T-helper 2 cell treated with Interferon-gamma antibody and Interleukin-4, amounts not matched to agents 5 μg/mL and 100 μg/mL, for 36 hours (primary cell): Measurements from ENCODE around the gene PRR5.
"Not testable (repeated sequence)": the region's sequence is repeated elsewhere in the genome, so short reads cannot be mapped to it uniquely, and the experiment has no call there.

Source experiments
- DNase-seq: peaks from one replicate; pipeline ENCODE4 v3.0.0; 2021; ENCODE audit warnings: low spot score
- H3K27ac Mint-ChIP-seq: one replicate; pipeline ENCODE4 v1.8.0; 2021; ENCODE audit warnings: mild to moderate bottlenecking, mixed read lengths
- H3K27me3 Mint-ChIP-seq: one replicate; pipeline ENCODE4 v1.8.0; 2021; ENCODE audit warnings: low read depth, mixed read lengths
- H3K36me3 Mint-ChIP-seq: one replicate; pipeline ENCODE4 v1.8.0; 2021; ENCODE audit warnings: low read depth, mixed read lengths
- H3K4me1 Mint-ChIP-seq: one replicate; pipeline ENCODE4 v1.8.0; 2021; ENCODE audit warnings: low read depth, mixed read lengths
- H3K4me3 Mint-ChIP-seq: one replicate; pipeline ENCODE4 v1.8.0; 2022; ENCODE audit warnings: mild to moderate bottlenecking, moderate library complexity, mixed read lengths
- H3K9me3 Mint-ChIP-seq: one replicate; pipeline ENCODE4 v1.8.0; 2021; ENCODE audit warnings: mixed read lengths

Gene PRR5

DNA sequence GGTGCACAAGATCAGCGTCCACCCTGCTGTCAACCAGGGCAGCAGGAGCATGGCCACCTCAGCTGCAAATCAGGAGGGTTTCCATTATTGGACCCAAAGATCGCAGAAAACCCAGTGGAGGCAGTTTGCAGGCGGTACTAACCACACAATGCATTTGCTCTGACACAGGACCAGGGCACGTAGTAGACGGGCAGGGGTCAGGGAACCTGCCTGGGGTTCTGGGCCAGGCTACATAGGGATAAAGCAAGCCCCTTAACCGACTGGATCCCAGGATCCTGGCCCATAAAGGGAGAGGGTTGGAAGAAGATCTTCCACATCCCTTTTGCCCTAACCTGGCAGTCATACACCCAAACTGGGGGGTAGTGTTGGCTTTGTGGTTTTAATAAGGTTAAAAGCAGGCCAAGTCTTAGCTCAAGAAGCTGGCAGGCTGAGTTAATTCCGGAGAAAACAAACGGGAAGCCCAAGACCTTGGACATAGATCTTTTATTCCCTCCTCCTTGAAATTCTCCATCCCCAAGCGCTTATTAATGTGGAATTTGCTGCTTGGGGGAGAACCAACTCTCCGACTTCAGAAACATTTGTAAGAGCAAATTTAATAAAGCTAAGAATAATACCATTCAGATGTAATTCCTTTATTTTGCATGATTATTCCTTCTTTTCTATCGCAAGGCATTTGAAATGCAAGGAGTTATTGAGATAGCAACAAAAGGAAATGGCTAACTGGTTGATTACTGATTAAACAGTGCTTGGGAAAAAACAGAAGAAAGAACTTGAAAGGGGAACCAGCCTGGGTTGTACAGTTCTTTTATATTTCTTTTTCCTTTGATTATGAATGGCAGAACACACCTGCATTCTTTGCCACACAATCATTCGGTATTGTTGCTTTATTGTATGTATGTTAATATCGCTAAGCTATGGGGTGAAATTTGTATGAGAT lies 44.1 kb downstream of the PRR5 start:
- DNase-seq = no peak
- H3K27me3 Mint-ChIP-seq = peaks cover 17% of the 10 kb centered on the region
- H3K36me3 Mint-ChIP-seq = no peaks in the 10 kb centered on the region
- H3K27ac Mint-ChIP-seq = no peak overlapping the region
- no peaks in the 10 kb centered on the region for H3K4me1 Mint-ChIP-seq
- peaks cover 4% of the 10 kb centered on the region for H3K9me3 Mint-ChIP-seq
- H3K4me3 Mint-ChIP-seq = no peak overlapping the region

DNA sequence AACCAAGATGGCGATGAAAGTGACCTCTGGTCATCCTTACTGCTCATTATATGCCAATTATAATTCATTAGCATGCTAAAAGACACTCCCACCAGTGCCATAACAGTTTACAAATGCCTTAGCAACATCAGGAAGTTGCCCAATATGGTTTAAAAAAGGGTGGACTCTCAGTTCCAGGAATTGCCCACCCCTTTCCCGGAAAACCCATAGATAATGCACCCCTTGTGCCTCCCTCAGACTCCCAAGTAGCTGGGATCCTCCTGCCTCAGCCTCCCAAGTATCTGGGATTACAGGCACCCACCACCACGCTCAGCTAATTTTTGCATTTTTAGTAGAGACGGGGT lies 45.8 kb downstream of the PRR5 start:
- H3K4me1 Mint-ChIP-seq, H3K27ac Mint-ChIP-seq, DNase-seq, H3K36me3 Mint-ChIP-seq, H3K4me3 Mint-ChIP-seq, H3K9me3 Mint-ChIP-seq: not testable (repeated sequence)
- peaks cover 29% of the 10 kb centered on the region for H3K27me3 Mint-ChIP-seq

DNA sequence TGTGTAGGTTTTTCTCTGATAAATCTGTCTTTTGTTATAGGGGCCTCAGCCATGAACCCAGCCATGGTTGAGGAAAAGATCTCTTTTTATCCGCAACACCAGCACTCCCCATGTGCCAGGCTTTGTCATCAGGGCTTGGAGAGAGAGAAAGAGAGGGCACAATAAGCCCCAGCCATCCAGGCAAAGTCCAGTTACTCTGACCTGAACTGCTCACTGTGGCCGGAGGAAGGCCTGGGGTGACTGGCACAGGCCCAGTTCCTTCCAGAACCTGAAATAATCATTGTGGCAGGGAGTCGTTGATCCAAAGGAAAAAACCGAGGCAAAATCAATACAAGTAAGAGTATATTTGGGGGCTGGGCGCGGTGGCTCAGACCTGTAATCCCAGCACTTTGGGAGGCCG lies 46.5 kb downstream of the PRR5 start:
- peaks cover 4% of the 10 kb centered on the region for H3K9me3 Mint-ChIP-seq
- no peak for DNase-seq
- H3K4me3 Mint-ChIP-seq = no peak overlapping the region
- no peak overlapping the region for H3K27ac Mint-ChIP-seq
- peaks cover 36% of the 10 kb centered on the region for H3K27me3 Mint-ChIP-seq
- peaks cover 3% of the 10 kb centered on the region for H3K4me1 Mint-ChIP-seq
- H3K36me3 Mint-ChIP-seq = no peaks in the 10 kb centered on the region

DNA sequence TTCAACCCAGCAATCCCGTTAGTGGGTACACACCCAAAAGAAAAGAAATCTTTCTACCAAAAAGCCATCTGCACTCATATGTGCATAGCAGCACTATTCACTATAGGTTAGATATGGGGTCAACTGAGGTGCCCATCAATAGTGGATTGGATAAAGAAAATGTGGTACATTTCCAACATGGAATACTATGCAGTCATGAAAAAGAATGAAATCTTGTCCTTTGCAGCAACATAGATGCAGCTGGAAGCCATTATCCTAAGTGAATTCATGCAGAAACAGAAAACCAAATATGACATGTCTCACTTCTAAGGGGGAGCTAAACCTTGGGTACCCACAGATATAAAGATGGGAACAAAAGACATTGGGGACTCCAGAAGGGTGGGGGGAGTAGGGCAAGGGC lies 48.5 kb downstream of the PRR5 start:
- Mint-ChIP-seq H3K27ac (no peak overlapping the region), H3K4me1 (peaks cover 3% of the 10 kb centered on the region), H3K27me3 (peaks cover 55% of the 10 kb centered on the region), H3K9me3 (peaks cover 4% of the 10 kb centered on the region), H3K36me3 (no peaks in the 10 kb centered on the region), H3K4me3 (no peak overlapping the region)
- DNase-seq = no peak

DNA sequence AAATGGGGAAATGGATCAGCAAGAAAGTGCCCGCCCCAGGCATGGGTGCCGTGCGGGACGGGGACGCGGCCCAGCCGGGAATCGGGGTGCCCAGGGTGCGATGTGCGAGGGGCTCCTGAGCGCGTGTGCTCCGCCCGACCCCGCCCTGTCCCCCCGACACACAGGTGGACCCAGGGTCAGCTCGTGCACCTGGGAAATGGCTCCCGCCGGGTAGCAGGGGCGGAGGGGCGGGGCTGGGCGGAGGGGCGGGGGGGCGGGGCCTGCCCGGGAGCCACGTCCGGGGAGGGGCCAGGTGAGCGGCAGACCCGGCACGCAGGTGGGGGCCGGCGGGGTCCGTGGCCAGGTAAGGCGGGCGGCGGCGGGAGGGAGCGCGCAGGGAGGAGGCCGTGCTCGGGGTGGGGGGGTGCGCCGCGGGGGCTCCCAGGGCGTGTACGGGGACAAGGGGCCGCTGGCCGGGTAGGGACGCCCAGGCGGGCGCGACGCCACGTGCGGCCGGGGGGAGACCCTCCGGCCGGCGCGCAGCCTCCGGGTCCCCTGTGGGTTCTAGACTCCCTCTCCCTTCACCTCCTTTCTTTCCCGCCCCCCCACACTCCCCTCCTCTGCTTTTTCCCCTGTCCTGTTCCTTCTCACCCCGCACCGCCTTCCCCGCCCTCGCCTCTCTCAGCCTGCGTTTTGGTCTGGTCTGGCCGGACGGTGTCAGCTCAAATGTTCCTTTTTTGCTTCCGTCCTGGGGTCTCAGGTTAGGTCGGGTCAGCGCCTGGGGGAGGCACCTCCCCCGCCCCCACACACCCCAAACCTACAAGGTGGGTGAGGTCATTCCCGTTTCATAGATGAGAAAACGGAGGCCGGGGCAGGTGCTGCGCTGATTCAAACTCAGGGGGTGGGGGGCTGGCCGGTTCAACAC lies 50.5 kb downstream of the PRR5 start, which contains the start of gene ARHGAP8:
TSS of gene ARHGAP8 (plus strand) at position 291 of the 904 bp plus-strand sequence. CDS start 33,953 bp downstream, outside the sequence.
- H3K27me3 Mint-ChIP-seq = peaks cover 62% of the 10 kb centered on the region

DNA sequence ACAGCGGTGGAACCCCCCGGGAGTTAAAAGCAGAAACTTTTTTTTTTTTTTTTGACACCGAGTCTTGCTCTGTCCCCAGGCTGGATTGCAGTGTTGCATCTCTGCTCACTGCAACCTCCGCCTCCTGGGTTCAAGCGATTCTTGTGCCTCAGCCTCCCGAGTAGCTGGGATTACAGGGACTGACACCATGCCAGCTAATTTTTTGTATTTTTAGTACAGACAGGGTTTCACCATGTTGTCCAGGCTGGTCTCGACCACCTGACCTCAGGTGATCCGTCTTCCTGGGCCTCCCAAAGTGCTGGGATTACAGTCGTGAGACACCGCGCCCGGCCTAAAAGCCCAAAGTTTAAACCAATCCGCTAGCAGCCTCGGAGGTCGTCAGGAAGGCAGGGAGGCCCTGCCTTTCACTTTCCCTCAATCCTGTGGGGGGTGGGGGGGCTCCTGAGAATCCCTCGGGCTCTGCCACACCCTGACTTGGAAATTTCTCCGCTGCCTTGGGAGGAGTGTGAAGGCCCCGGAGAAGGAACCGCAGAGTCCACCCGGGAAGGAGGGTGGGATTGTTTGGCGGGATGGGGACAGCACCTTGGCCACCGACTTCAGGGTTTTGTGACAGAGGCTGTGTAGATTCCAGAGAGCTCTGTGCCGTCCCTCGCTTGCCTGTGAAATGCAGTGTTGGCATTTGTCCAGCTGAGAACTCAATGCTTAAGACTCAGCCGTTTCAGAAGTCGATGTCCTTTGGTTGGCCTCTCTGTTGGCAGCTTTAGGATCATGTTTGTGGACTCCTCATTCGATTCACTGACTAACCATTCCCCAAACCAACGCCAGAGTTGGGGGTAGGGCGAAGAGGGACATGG lies 51.4 kb downstream of the PRR5 start:
- H3K27me3 Mint-ChIP-seq = peaks cover 62% of the 10 kb centered on the region
- H3K4me3 Mint-ChIP-seq = no peak overlapping the region

More for the DNA sequence above, 50.5 kb downstream of the PRR5 start, which contains the start of gene ARHGAP8:
- Mint-ChIP-seq H3K4me1 (peaks cover 3% of the 10 kb centered on the region), H3K27ac (no peak within 1 kb of the TSS), H3K36me3 (no peaks in the 10 kb centered on the region), H3K9me3 (peaks cover 4% of the 10 kb centered on the region), H3K4me3 (peak within 1 kb of the TSS; percentile 65)
- no peak for DNase-seq

DNA sequence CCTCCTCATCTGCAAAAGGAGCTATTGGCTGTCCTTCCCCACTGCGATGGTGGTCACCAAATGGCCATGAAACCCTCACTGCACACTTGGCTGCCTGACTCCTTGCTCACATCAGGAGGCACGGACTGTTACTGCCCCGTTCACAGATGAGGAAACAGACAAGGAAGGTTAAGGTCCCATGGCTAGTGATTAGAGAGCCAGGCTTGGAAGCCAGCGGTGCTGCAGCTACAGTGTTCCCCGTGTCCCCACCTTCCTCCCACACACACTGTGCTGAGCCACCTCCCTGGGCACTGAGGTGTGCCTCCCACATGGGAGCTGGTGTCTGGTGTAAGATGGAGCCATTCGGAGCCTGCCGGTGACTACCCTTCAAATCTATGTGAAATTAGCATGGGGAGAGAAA lies 53.0 kb downstream of the PRR5 start:
- peaks cover 2% of the 10 kb centered on the region for H3K9me3 Mint-ChIP-seq
- H3K36me3 Mint-ChIP-seq = no peaks in the 10 kb centered on the region
- H3K27ac Mint-ChIP-seq = no peak overlapping the region
- peaks cover 59% of the 10 kb centered on the region for H3K27me3 Mint-ChIP-seq
- H3K4me1 Mint-ChIP-seq = peaks cover 3% of the 10 kb centered on the region
- no peak for DNase-seq
- no peak overlapping the region for H3K4me3 Mint-ChIP-seq

More for the DNA sequence above, 51.4 kb downstream of the PRR5 start:
- Mint-ChIP-seq H3K4me1 (peaks cover 3% of the 10 kb centered on the region), H3K9me3 (peaks cover 4% of the 10 kb centered on the region), H3K27ac (no peak overlapping the region), H3K36me3 (no peaks in the 10 kb centered on the region)
- DNase-seq = no peak

DNA sequence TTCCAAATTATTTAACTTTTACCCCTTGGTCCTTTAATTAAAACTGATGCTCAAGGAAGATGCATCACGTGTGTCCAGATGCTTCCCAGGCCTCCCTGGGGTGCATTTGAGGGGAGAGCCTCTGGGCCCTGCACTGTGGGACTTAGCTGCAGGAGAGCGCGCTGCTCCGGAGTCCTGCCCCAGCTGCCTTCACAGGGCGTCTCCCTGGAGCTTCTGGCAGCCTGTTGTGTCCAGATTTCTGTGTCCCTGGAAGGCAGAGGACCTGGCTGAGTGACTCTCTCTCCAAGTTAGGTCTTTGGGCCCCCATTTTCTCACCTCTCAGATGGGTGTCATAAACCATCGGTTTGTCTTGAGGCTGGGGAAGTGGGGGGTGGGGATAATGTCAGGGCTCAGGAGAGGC lies 53.4 kb downstream of the PRR5 start:
- no peak overlapping the region for H3K27ac Mint-ChIP-seq
- no peaks in the 10 kb centered on the region for H3K9me3 Mint-ChIP-seq
- no peaks in the 10 kb centered on the region for H3K36me3 Mint-ChIP-seq
- H3K4me3 Mint-ChIP-seq = no peak overlapping the region
- H3K27me3 Mint-ChIP-seq = peaks cover 56% of the 10 kb centered on the region
- DNase-seq = no peak
- peaks cover 3% of the 10 kb centered on the region for H3K4me1 Mint-ChIP-seq

DNA sequence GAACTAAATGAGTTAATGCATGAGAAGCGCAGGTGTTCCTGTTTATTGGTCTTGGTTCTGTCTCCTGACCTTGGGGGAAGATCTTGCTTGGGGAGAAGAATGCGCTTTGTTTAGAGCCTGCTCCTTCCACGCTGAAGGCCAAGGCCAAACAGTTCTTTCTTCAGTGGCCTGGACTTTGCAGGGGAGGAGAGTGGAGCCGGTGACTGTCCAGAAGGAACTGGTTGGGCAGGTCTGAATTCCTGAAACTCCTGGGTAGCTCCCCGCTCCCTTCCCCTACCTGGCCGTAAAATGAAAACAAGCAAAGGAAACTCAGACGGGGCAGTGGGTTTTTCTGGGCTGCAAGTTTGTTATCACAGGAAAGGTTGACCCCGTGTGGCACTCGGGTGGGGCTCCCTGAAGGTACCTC lies 54.0 kb downstream of the PRR5 start:
- Mint-ChIP-seq H3K27me3 (peaks cover 51% of the 10 kb centered on the region), H3K9me3 (no peaks in the 10 kb centered on the region), H3K4me1 (peaks cover 3% of the 10 kb centered on the region), H3K27ac (no peak overlapping the region), H3K4me3 (no peak overlapping the region), H3K36me3 (no peaks in the 10 kb centered on the region)
- DNase-seq = no peak

DNA sequence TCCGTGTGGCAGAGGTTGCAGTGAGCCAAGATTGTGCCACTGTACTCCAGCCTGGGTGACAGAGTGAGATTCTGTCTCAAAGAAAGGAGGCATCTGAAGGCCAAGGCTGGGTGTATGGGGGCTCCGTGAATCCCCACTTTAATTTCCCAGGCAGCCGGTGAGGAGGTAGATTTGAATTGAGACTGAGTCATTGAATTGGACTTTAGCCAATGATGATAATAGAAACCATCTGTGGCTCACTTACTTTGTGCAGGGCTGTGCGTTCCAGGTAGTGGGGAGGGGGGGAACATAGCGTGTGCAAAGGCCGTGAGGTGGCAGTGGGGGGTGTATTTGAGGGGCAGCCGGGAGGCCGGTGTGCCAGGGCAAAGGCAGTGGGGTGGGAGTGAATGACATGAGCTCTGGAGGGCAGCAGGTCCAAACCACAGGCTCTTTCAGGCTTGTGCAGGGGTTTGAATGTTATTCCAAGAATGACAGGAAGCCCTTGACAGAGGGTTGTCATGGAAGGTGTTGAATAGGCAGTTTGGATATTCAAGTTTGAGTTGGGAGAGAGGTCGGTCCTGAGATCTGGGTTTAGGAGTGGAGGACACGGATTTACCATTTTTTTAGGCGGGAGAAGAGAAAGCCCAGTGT lies 56.5 kb downstream of the PRR5 start:
- Mint-ChIP-seq H3K9me3 (no peaks in the 10 kb centered on the region), H3K4me3 (no peak overlapping the region), H3K27ac (no peak overlapping the region), H3K27me3 (peaks cover 31% of the 10 kb centered on the region), H3K4me1 (no peaks in the 10 kb centered on the region), H3K36me3 (no peaks in the 10 kb centered on the region)
- no peak for DNase-seq

DNA sequence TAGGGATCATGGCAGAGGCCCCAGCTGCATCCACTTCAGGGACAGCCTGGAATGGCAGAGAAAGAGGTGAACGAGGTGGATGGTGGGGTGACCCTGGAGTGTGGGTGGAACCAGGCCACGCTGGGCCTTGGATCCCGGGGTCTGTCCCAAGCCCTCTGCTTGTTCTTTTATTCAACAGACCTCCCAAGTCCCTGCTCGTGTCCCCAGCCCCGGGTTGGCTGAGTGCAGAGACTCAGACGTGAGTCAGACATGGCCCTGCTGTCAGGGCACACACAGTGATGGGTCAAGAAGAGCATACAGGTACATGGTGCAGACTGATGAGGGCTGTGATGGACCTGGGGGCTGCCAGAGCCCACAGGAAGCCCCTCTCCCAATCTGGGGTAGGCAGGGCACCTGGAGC lies 57.0 kb downstream of the PRR5 start:
- Mint-ChIP-seq H3K36me3 (no peaks in the 10 kb centered on the region), H3K4me3 (no peak overlapping the region), H3K27ac (no peak overlapping the region), H3K4me1 (no peaks in the 10 kb centered on the region), H3K9me3 (no peaks in the 10 kb centered on the region), H3K27me3 (peaks cover 26% of the 10 kb centered on the region)
- no peak for DNase-seq

DNA sequence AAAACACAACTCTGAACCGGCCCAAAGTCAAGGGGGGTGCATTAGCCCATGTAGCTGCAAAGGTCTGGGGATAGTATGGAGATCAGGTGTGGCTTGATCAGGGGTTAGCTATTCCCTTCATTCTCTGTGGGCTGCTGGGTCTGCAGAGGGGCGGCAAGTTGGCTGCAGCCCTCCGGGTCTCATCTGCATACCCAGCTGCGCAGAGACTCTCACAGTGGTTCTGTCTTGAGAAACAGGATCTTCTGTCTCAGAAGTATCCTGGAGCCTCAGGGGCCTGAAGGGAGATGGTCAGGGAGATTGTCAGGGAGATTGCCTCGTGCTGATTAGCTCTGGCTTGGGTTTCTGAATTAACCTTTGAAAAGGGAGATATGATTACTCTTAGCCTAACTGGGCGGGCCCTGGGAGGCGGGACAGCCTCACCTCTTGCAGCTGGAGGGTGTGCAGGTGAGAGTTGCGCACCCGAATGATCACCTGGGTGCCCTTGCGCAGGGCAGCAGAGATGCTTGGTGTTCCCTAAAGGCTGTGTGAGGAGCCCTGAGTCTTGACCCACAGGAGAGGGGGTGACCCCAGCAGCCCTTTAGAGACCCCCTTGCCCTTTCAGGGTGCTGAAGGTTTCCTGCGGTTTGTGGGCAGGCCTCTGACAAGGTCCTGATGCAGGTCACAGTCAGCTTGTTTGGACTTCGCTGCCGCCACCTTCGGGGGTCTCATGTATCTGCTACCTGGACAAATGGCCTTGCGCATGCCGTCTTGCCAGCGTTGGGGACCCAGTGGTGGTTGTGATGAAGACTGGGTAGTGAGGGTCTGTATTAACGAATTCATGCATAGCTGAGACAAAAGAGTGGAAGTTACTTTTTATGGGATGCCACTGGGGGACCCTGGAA lies 57.7 kb downstream of the PRR5 start:
- Mint-ChIP-seq H3K36me3 (no peaks in the 10 kb centered on the region), H3K27me3 (peaks cover 20% of the 10 kb centered on the region), H3K9me3 (no peaks in the 10 kb centered on the region), H3K27ac (no peak overlapping the region), H3K4me3 (no peak overlapping the region), H3K4me1 (no peaks in the 10 kb centered on the region)
- DNase-seq = no peak
